NCI-H82 (cell line): ENCODE measurements around the gene TGFB1I1.
"Not testable (repeated sequence)": the region's sequence is repeated elsewhere in the genome, so short reads cannot be mapped to it uniquely, and the experiment has no call there.

Source experiments
- DNase-seq: peaks from one replicate; lab custom pipeline; 2025; lab: John Stamatoyannopoulos, UW

Gene TGFB1I1

DNA sequence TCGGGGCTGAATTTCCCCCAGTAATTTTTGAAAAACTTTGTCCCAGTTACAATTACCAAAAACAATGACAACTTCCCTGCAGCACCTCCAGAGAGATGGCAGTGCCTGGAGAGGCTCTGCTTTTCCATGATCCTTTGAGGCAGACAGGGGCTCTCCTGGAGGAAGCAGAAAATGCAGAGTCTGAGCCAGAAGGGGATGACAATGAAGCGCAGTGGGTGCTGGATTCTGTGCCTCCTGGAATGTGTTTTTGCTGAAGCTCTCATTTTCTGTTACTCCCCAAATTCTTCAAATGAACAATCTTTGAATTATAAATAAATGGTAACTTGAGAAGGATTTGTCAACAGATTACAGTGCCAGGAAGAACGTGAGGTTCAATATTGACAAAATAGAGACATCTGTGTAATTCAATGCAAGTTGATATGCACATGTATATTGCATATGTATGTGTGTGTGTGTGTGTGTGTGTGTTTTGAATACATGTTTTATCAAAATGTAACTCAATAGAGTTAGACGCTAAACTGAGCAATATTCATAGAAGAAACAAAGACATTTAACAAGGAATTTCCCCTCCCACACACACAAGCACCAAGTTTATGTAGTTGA lies 45.9 kb downstream of the TGFB1I1 start:
- DNase-seq = no peak

DNA sequence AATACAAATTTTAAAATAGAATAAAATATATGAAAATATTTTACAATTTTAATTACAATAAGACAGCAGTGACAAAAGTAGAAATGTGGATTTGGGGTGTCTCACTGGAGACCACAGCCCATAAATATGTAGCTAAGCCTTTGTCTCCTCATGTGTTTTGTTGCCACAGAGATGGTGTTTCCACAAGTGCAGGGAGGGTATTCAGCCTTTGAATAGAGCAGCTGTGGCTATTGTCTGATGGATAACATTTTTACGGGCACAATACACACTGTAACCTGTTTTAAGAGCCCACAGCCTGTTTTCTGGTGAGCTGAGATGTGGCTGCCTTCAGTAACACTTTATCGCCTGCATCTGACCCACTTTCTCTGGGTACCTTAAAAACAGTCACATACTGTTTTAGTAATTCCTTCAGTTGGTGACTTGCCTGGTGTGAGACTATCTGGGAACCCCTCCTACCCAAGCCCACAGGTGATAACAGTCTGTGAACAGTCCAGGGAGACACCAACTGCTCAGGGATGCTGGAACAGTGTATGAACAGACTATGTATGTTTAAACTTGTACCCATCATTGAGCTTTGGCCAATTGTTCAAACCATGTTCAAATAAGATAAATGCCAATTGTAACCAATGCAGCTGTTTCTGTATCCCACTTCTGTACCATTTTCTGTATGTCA lies 47.9 kb downstream of the TGFB1I1 start:
- DNase-seq = no peak

DNA sequence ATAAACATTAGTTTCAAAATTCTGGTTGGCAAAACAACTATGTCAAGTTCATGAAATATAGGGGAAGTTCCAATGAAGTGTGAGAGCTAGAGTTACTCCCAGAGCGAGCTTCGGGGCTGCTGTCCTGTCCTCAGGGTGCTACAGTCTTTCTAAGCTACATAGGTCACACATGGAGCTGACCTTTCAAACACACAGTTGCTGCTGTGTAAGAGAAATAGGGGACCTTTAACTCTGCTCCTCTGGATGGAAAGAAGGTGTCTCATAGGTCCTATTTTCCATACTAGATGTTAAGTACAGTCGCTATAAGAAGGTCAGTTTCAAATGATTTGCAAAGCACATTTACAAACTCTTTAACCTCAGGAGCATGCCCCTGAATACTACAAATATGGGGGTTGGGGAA lies 49.4 kb downstream of the TGFB1I1 start:
- no peak for DNase-seq

DNA sequence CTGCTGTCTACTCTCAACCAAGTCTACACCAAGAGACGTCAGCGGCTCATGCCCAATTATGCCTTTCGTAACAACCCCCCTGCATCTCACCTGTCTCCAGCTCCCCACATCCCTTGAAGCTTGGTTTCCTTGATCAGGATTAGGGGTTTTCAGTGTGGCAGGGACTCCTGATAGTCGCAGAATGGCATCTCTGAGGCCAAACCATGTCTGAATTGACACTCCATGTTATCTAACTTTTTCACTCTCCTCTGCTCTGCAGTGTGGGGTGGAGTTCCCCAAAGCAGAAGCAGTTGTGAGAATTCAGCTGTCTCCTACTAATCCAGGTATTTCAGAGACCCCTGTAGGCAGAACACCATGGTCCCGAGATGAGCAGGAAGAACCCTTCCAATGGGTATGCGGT lies 50.1 kb downstream of the TGFB1I1 start:
- DNase-seq = no peak

DNA sequence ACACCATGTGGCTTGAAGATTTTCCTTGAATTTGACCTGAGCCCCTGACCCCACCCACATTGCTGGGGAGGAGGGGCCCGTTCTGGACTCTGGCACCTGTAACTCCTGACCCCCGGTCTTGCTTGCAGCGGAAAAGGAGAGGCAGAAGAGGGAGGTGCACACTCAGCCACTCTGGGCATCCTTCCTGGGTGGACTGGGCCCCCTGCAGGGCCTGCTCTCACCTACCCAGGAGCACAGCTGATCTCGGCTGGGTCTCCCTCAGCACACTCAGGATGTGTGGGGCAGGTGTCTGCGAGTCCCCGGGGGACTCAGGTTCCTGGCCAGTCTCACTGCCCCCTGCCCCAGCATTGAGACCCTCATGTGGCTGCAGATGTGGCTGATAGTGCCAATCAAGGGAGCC lies 51.8 kb downstream of the TGFB1I1 start:
- not testable (repeated sequence) for DNase-seq

DNA sequence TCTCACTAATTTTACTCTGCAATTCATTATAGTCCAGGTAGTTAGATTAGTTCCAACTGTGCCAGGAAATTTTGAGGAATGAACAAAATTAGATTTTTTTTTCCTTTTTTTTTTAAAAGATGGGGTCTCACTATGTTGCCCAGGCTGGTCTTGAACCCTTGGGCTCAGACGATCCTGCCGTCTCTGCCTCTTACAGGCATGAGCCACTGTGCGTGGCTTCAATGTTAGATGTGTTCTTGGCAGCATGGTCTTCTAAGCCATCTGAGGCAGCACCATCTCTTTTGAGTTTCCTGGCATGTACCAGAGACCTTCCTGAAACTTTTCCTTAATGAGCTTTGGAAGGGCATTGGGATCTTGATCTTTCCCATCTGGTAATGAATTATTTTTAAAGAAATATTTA lies 53.2 kb downstream of the TGFB1I1 start:
- DNase-seq = no peak
